Stimulated activated CD8-positive, alpha-beta memory T cell treated with anti-CD3 and anti-CD28 coated beads, Interleukin-4, amount 100 ng/mL, for 48 hours (primary cell): ENCODE data around the gene GPD1L.
"Not testable (repeated sequence)": the region's sequence is repeated elsewhere in the genome, so short reads cannot be mapped to it uniquely, and the experiment has no call there.

Source experiments
- DNase-seq: peaks from one replicate; pipeline ENCODE4 v3.0.0-alpha.2; 2020

Gene GPD1L

GRCh38 chr3:32186097-32186496 is 79.7 kb downstream of the GPD1L start:
- DNase-seq, result no peak

DNA sequence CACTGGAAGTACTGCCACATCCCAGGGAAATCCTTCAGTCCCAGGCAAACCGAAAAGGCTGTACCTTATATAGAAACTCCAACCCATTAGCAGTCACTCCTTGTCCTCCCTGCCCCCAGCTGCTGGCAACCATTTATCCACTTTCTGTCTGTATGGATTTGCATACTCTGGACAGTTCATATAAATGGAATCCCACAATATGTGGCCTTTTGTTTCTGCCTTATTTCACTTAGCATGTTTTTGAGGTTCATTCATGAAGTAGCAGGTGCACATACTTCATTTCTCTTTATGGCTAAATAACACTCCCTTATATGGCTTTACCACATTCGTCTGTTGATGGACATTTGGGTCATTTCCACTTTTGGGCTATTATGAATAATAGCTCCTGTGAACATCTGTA is 80.5 kb downstream of the GPD1L start:
- no peak for DNase-seq

- no peak for DNase-seq
These were observed 83.3 kb downstream of the GPD1L start for GRCh38 chr3:32189693-32190092.

DNA sequence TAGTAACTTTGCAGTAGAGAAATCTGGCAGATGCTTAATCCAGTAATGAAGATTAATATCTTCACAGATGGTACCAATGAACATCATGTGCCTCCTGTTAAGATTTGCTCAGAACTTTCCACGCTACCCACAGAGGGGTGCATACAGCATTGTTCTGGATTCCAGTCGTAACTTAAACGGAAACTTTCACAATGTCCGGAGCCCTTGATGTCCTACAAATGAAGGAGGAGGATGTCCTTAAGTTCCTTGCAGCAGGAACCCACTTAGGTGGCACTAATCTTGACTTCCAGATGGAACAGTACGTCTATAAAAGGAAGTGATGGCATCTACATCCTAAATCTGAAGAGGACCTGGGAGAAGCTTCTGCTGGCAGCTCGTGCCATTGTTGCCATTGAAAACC is 84.1 kb downstream of the GPD1L start:
- not testable (repeated sequence) for DNase-seq

- DNase-seq, result no peak
These were observed 86.7 kb downstream of the GPD1L start for GRCh38 chr3:32193101-32193500.

DNA sequence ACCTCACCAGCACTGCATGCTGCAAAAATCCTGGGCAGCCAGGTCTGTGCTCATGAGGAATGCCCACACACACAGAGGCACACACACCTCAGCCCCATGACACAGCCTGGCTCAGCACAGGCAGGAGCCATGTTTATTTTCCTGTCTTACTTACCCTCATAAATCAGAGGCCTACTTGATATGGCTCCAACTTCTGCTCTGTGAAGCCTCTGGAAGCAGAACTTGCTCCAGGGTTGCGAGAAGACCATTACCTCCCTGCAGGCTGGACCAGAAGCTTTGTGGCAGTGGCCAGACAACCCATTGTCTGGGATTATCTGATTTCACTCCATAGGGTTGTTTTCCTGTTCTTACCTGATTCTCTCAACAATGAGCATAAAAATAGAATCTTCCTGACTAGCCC is 88.2 kb downstream of the GPD1L start:
- DNase-seq, result no peak

DNA sequence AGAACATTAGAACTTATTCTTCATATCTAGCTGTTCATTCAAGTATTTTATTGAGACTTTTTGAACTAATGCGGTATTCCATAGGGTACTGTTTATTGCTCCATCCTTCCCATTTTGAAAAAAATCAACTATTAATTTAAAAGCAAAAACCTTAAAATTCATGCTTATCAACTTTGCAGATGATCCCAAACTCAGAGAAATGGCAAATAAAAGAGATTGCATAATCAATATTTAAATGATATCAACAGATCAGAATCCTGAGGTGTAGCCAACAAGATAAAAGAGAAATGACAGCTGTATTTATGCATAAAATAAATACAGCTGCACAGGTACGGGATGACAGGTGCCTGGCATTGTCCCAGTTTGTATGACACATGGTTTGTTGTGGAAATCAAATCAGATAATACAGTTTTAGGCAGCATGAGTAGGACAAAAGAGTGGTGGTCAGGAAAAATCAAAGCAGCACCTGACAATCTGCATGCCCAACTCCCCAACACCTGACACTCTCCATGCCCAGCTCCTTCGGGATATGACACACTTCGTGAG is 89.6 kb downstream of the GPD1L start:
- no peak for DNase-seq

DNA sequence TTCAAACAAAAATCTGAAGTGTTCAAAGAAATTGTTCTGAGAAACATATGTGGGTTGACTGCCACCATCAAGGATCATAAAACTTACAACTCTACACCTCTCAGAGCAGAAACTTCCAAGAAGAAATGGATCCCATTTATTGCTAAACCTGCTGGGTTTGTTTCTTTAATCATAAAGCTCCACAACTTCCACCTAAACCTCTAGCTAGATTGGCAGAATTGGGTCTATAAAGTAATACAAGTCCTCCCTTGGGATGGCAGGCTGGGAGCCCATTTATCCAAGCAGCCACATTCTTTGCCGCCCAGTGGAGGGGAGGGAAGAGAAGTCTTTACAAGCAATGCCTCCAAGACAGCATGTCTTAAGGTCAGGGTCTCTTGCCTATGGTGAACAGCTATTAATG is 91.6 kb downstream of the GPD1L start:
- no peak for DNase-seq

- DNase-seq, result no peak
These were observed 92.3 kb downstream of the GPD1L start for GRCh38 chr3:32198714-32199113.

DNA sequence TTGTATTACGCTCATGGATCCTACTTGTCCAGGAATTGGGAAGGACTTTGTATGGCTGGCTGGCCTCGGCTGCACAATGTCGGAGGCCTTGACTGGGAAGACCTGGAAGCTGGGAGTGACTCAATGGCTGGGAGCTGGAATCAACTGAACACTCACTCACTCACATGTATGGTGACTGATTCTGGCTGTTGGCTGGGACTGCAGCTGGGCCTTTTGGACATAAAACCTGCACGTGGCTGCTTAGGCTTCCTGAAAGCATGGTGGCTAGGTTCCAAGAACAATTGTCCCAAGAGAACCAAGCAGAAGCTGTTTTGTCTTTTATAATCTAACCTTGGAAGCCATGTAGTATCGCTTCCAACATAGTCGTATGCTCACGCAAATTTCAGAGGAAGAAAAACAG is 94.1 kb downstream of the GPD1L start:
- DNase-seq, result no peak

DNA sequence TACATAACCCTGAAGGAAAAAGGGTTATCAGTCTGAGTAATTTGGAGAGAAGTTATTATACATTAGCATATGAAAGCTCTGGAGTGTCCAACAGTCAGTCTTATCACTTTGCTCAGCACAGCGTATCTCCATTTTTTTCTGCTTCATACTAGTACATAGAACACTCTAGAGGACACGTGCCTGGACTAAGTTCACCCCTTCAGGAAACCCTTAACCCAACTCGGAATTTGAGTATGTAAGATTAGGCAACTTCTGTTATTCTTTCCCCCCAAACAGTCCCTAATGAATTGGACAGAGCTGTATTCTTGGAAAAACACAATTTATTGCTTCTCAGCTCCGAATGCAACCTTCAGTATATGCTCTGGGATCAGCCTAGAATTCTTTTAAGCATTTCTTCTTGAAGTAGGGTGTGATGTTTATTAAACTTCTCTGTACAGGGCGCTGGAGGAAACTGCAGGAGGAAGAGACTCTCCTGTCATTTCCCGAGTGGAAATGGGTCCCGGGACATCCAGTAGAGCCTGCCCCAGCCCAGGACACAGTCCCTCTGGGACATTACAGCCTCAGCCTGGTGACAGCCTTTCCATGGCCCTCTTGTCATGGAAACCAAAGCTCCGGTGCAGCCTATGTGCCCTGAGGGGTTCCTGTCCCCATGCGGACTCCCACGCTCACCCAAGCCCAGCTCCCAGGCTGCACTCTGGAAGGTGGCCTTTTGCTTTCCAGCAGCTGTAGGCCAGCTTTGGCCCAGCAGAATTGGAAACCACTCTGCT is 94.8 kb downstream of the GPD1L start:
- no peak for DNase-seq

DNA sequence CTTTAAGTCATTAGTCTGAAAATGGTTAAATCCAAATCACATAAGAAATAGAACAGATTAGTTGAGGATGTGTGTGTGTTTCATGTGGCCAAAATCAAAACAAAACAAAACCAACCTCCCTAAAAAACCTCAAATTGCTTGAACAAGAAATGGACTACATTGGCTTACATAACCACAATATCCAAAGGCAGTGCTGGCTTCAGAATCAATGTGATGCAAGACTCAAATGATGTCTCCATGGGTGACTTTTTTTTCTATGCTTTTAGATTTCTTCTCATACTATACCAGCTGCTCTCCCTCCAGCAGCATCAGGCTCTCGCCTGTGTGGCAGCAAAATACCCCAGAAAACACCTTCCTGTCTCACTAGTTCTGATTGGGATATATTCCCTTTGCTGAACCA is 96.1 kb downstream of the GPD1L start:
- no peak for DNase-seq

GRCh38 chr3:32203854-32204253 is 97.4 kb downstream of the GPD1L start:
- DNase-seq, result no peak

GRCh38 chr3:32208447-32208846 is 102.0 kb downstream of the GPD1L start:
- no peak for DNase-seq

GRCh38 chr3:32215185-32215584 is 108.8 kb downstream of the GPD1L start:
- no peak for DNase-seq

GRCh38 chr3:32216172-32216783 is 109.9 kb downstream of the GPD1L start:
- DNase-seq, result no peak

DNA sequence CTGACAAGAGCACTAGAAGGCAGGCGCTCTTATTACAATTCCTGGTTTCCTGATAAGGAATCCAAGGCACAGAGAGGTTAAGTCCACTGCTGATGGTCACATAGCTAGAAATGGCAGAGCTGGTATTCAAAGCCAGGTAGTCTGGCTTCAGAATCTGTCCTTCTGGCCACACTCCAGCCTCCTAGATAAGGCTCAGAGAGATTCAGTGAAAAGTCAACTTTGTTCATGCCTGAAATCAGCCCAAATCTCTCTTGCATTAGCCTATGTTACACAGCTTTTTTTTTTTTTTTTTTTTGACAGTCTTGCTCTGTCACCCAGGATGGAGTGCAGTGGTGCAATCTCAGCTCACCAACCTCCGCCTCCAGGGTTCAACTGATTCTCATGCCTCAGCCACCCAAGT is 110.9 kb downstream of the GPD1L start:
- DNase-seq, result no peak
